HG02798 (cell line): Measurements from ENCODE around the gene DDX51.

Source experiments
- ATAC-seq: cut with Tn5 transposase; IDR thresholded peaks from one replicate; pipeline ENCODE4 v1.9.1; 2021; ENCODE audit warnings: mild to moderate bottlenecking; ENCODE audit not compliant: unreplicated experiment, poor library complexity

The DDX51 gene

GRCh38 chr12:132099739-132100138, 44.4 kb downstream of the DDX51 start:
- no peak for ATAC-seq

- no peak for ATAC-seq
Observed at GRCh38 chr12:132095520-132096409, 48.4 kb downstream of the DDX51 start.

- no peak for ATAC-seq
Observed at GRCh38 chr12:132094269-132094891, 49.7 kb downstream of the DDX51 start.

GRCh38 chr12:132089407-132089910, 54.7 kb downstream of the DDX51 start:
- ATAC-seq = no peak
